HG03039 (cell line): ENCODE results near the gene C16orf86.
A peak's percentile ranks its signal among the peaks of the same experiment; 100 is the strongest.

ENCODE experiments used
- ATAC-seq: cut with Tn5 transposase; IDR thresholded peaks from one replicate; pipeline ENCODE4 v1.9.1; 2021; ENCODE audit warnings: mild to moderate bottlenecking, moderate library complexity; ENCODE audit not compliant: unreplicated experiment

The C16orf86 gene

GRCh38 chr16:67666559-67667452 is at the start of gene C16orf86, which contains the start of gene ENKD1:
C16orf86 (plus strand) TSS chr16:67666814; CDS start chr16:67666971, 157 bp downstream.
ENKD1 (minus strand) TSS chr16:67666750; CDS start chr16:67666442, 308 bp downstream.
- ATAC-seq: peak; percentile 46

GRCh38 chr16:67628216-67628615 is 38.4 kb upstream of the C16orf86 start:
- ATAC-seq: no peak

- ATAC-seq: no peak
These were observed 34.0 kb upstream of the C16orf86 start for GRCh38 chr16:67632415-67633172.

GRCh38 chr16:67636713-67637112 is 29.9 kb upstream of the C16orf86 start:
- no peak for ATAC-seq

- no peak for ATAC-seq
These were observed 29.0 kb upstream of the C16orf86 start for GRCh38 chr16:67637625-67638024.

GRCh38 chr16:67641779-67642708 is 24.6 kb upstream of the C16orf86 start:
- ATAC-seq: no peak

- no peak for ATAC-seq
These were observed 22.6 kb upstream of the C16orf86 start for GRCh38 chr16:67644038-67644437.

- ATAC-seq: no peak
These were observed 21.1 kb upstream of the C16orf86 start for GRCh38 chr16:67645397-67646121.

- ATAC-seq: no peak
These were observed 19.4 kb upstream of the C16orf86 start for GRCh38 chr16:67647111-67647651.

- no peak for ATAC-seq
These were observed 18.9 kb upstream of the C16orf86 start for GRCh38 chr16:67647681-67648080.

GRCh38 chr16:67648088-67648763 is 18.4 kb upstream of the C16orf86 start:
- no peak for ATAC-seq

GRCh38 chr16:67648764-67649407 is 17.7 kb upstream of the C16orf86 start:
- ATAC-seq: no peak

- no peak for ATAC-seq
These were observed 17.1 kb upstream of the C16orf86 start for GRCh38 chr16:67649494-67649931.

GRCh38 chr16:67650023-67650422 is 16.6 kb upstream of the C16orf86 start:
- ATAC-seq: no peak

- ATAC-seq: no peak
These were observed 15.6 kb upstream of the C16orf86 start for GRCh38 chr16:67651039-67651438.

GRCh38 chr16:67651847-67652246 is 14.8 kb upstream of the C16orf86 start:
- no peak for ATAC-seq

GRCh38 chr16:67652578-67653127 is 14.0 kb upstream of the C16orf86 start:
- ATAC-seq: no peak

GRCh38 chr16:67653128-67653788 is 13.4 kb upstream of the C16orf86 start:
- ATAC-seq: no peak
